NCI-H524 (cell line): ENCODE data around the gene CTXN3.
"Not testable (repeated sequence)": the region's sequence is repeated elsewhere in the genome, so short reads cannot be mapped to it uniquely, and the experiment has no call there.

Experiments
- DNase-seq, 2 experiments: peaks; one replicate each; lab custom pipeline; 2025; lab: John Stamatoyannopoulos, UW

CTXN3 gene

DNA sequence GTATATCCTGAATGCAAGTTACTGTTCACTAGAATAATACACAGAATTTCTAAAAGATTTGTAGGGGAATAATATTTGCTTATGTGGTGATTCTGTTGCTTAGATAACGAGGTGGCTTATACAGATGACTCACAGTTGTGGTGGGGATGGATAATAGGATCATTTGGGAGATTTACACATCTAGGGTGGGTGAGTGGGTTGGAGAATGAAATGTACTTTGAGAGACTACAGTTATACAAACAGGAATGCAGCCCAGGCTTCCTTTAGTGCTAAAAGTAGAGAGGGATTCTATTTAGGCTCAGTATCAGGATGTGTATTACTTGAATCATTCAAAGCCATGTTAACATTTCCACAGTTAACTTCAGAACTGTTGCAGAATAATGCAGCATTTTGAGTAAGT, 1.8 kb downstream of the CTXN3 start:
- peak in 1 of 2 experiments; percentile 9 for DNase-seq

DNA sequence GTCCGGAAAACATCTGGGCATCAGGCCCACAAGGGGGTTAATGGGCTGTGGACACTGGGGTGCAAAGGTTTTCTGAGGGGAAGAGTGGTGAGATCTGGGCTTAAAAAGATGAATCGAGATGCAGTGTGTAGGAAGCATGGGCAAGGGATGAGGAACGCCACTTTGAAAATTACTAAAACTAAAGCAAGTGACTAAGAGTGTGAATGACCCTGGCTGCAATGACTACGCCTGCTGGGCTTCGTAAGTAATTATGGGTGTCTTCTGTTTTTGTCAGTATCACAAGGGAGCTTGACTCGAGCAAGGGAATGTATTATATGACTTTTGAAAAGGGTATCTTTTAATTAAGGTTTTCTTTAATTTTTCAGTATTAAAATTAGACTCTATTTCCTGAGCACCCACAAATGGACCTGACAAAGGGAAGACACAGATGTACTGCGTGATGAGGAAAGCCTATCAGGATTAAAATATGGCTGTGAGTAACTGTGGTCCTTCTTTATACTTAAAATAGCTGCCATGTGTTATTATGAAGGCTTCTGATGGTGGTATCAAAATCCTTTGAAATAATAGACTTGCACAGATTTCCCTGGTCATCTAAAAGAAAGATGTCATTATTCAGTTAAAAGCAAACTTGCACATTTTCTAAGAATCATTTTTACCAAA, 4.2 kb downstream of the CTXN3 start:
- DNase-seq = no peak

DNA sequence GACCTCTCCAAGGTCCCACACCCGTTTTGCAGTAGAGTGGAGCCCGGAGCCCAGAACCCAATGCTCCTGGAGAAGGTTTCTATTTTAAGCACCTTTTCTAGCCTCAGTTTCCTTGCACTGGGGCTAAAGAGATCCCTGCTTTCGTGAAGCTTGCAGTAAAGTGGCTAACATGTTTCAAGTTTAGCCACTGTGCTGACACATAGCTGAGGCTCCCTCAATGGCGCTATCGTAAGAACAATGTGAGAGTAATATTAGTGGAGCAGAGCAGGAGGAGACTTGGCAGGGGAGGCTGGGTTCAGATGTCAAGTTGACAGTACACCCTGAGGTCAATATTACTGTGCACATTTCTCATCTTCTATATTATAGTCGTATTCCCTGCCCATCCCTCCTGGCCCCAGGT, 7.9 kb downstream of the CTXN3 start:
- no peak for DNase-seq

DNA sequence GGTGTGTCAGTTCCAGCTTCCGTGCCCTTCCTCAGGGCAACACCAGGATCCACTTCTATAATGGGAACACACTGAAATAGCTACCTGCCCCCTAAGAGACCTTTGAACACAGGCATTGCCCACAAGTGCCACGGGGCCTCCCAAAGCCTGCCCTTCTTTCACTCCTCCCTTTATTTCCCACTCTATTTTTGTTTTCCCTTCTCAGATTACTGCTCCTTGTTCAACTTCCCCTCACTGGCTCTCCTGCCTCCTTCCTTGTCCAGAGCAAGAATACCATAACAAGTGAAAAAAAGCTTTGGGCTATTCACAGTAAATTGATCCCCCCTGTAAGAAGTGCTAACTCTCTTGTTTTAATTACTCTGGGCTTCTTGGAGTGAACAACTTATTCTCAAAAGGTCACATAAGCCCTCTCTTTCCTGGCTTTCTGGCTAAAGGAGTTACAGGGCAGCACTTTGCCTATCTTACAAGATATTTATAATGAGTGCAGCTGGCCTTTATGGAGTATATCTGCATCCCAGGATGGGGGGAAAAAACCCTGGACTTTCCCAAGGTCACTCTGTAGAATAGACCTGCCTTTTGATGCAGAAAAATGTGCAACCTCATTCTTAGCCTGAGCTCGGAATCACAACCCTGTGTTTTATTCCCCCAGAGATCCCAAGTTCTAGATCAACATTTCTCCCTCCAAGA, 11.3 kb downstream of the CTXN3 start:
- no peak for DNase-seq

DNA sequence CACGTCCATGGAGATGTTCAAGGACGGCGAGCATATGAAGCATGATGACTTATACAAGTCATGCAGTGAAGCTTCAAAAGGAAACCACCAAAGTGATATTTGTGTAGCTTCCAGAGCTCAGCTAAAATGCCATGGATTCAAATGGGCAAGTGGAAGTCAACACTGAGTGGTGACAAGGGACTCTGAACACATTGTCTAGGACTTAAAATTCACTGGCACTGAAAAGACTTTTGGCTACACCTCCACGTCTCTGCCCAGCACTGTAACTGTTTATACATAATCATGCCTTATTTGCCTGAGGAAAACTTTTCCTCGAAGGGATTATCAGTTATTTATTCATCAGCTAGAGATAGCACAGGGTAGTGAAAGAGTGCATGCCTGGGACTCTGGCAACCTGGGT, 15.2 kb downstream of the CTXN3 start:
- DNase-seq = no peak

DNA sequence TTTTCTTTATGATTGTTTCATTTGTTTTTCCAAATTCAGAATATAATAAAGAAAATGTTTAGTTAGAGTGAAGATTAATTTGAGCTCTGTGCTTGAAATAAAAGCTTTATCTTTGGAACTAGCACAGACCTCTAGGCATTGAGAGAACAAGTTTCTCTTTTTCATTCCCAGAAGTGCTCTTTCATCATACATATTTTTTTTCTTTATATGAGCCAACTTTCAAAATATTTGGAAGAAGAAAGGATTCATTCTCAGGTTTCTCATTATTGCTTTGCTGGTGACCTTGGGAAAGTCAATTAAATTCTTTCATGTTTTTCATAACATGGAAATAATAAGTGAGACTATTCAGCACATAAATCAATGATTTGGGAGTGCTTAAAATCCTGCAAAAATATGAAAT, 16.8 kb downstream of the CTXN3 start:
- no peak for DNase-seq

DNA sequence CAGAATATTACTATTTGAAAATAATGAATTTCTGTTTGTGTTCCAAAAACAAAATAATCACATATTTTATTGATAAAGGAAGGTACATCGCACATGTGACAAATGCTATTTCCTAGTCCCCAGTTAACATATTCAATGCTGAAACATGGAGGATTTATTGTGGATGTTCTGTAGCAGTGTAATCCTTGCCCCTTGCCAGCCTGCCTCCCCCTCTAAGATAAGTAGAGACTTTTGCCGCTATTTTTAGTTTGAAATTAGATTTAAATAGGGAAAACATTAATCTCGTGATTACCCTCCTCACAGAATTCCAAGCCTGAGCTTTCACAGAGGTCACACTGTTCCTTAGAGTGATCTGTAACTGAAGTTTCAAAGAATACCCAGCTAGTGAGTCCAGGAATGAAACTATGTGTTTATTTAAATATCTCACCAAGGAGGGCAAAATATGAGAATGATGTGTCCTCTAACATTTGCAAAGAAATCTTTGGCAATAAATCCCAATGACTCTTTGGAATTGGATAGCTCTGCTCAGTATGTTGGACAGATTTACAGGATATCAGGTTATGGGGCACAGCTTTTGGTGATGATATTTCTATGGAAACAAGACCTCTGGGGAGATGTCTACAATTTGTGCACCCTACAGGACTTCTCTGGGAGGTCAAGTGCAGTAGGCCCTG, 17.3 kb downstream of the CTXN3 start:
- peak in 1 of 2 experiments; percentile 4 for DNase-seq

DNA sequence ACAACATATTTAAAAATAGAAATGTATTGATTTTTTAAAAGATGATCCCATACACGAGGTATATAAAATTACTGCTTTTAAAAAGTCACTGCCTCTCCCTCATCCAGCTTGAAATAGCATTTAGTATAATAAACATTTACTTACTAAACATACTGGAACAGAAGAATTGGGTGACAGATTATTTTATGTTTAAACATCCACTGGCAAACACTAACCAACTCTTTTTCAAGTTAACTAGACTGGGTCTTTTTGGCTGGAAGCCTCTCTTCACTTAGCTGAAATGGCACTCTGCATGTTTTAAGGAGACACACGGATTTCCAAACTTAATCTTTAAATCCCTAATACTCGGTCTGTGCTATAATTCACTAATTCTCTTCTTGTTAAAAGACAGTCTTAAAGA, 19.0 kb downstream of the CTXN3 start:
- peak in 1 of 2 experiments; percentile 12 for DNase-seq

DNA sequence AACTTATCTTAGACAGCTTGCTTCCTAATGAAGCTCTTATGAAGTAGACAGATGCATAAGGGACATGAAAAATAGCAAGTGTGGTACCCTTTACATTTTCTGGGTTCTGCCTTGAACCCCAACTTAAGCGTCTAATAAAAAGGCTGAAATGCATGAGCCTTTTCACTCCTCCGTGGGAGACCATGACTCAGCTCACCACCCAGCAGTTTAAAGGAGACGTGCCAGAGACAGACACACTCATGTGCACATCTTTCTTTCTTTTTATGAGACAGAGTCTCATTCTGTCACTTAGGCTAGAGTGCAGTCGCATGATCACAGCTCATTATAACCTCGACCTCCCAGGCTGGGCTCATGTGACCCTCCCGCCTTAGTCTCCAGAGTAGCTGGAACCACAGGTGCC, 22.3 kb downstream of the CTXN3 start:
- DNase-seq = no peak

DNA sequence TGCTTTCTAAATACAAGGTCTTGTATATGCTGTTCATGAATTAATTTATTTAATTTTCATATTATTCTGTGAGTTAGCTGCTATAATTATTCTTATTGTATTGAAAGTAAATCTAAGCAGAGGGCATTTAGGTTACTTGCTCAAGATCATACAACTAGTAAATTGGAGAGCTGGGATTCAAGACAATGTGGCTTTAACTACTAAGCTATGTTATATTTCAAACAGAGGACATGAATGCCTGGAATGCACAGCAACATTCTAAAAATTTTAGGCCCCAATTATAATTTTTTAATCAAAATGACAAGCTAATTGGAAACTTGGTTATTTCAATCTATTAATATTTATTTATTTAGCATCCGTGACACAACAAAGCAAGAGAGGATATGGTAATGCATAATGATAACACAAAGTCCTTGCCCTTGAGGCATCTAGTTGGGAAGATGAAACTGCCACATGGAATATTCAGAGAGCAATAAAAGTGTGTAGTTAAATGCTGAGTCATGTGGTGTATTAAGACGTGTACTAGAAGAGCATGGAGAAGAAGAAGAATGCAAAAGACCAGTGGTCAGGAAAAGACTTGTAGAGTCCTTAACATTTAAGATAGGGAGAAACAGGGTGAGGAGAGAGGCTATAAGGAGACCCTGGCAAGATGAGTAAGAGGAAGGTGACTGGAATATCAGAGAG, 24.4 kb downstream of the CTXN3 start:
- DNase-seq = no peak

DNA sequence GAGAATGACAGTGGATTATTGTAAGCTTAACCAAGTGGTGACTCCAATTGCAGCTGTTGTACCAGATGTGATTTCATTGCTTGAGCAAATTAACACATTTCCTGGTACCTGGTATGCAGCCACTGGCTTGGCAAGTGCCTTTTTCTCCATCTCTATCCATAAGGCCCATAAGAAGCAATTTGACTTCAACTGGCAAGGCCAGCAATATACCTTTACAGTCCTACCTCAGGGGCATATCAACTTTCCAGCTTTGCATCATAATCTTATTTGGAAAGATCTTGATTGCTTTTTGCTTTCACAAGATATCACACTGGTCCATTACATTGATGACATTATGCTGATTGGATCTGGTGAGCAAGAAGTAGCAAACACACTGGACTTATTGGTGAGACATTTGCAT, 28.1 kb downstream of the CTXN3 start:
- peak; percentile 36 to 74 for DNase-seq

DNA sequence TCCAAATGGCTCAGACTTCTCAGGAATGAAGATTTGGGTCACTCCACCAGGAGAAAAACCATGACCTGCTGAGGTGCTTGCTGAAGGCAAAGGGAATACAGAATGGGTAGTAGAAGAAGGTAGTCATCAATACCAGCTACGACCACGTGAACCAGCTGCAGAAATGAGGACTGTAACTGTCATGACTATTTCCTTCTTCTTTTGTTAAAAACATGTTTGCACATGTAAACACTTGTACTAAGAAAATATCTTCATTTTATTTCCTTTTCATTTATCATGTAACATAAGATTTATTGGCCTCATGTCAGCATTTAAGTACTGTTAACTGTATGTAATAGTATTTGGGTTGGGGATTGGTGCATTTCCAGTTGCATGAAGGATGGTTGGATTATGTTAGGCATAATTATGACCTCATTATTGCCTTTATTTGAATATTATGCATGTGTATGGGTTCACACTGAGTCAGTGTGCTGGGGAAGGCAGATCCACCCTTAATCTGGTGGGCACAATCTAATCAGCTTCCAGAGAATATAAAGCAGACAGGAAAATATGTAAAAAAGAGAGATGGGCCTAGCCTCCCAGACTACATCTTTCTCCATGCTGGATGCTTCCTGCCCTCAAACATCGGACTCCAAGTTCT, 30.9 kb downstream of the CTXN3 start:
- not testable (repeated sequence) for DNase-seq

DNA sequence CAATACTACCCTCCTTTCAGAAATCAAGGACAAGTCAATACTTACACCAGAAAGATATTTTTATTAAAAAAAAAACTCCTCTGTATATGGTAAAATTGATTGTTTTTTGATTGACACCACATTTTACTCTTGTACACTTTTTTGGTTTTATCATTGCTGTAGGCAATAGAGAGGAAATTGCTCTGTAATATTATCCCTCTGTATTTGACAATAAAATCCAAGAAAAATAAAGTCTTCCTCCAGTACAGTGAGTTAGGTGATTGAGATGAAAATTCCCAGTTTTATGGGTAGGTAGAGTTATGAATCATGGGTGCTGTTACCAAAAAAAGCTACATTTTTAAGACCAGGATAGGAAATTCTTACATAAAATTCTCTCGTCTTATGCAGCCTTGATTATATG, 31.7 kb downstream of the CTXN3 start:
- DNase-seq = no peak

DNA sequence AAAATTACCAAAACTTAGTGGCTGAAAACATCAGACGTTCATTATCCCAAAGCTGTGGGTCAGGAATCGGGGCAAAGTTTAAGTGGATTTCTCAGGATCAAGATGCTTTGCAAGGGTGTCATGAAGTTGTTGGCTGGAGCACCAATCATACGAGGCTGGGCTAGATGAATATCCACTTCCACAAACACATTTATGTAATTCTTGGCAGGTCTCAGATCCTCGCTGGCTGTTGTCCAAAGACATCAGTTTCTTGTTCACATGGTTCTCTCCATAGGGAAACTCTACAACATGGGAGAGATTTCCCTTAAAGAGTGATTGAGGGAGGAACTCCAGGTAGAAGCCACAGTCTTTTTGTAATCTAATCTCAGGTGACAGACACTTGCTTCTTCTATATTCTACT, 34.1 kb downstream of the CTXN3 start:
- no peak for DNase-seq

DNA sequence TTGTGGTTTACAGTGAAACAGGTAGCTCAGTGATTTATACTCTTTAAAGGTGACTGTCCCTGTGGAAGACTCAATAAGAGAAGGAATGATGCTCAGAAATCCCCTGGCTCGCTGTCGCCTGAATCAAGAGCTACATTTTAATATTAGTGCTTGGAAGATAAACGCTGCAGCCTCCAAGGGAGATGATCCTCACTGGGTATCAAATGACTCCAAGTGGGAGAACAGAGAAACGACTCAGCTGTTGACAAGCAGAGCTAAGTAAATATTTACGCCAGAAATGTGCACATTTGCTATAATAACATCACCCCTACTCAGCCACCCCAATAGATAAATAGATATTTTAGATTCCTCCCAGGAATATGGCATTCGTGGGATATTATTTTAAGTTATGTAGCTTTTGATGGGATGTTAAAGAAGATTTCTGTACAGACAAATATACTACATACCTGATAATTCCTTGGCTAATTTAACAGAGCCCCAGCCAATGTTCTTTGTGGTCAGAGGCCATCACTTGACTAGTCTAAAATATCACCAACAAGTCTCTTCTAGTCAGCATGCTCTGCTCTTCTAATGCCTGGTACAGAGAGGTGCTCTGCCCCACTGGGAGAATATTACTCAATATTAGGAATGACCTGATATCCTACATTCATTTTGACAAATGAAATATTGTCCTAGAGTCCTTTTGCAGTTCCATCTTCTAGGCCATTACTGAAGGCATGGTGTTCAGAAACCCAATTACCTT, 36.0 kb downstream of the CTXN3 start:
- DNase-seq = no peak

DNA sequence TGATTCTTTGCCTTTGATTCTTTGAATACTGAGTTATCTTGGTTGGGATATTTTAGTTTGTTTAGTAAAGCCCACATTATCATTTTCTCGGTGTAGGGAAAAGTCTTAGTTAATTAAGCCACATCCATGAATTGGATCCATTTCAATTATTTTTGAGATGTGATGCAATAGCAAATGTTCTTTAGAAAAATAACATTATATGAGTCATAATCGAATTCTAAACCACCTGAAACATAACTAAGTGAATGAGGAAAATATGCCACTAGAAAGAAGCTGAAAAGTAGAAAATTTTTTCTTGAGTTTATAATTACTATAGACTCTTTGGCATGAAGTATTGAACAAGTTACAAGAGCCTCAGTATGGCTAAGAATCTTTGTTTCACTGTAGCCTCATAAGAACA, 36.8 kb downstream of the CTXN3 start:
- no peak for DNase-seq

DNA sequence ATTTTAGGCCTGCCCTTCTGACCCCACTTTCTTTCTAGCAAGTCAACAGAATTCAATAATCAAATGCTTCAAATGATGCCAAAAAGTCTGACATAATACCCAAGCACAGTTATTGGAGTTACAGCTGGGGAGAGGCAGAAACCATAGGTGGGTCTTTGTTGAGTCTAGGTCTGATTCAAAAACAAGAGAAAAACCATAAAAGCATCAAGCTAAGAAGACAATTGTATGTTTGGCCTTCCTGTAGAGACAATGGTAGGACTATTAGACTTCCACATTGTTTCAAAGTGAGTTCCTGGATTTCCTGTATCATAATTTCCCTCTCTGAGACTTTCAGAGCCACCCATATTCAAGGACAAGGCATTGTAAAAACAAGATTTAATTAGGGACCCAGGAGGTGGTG, 37.5 kb downstream of the CTXN3 start:
- no peak for DNase-seq

DNA sequence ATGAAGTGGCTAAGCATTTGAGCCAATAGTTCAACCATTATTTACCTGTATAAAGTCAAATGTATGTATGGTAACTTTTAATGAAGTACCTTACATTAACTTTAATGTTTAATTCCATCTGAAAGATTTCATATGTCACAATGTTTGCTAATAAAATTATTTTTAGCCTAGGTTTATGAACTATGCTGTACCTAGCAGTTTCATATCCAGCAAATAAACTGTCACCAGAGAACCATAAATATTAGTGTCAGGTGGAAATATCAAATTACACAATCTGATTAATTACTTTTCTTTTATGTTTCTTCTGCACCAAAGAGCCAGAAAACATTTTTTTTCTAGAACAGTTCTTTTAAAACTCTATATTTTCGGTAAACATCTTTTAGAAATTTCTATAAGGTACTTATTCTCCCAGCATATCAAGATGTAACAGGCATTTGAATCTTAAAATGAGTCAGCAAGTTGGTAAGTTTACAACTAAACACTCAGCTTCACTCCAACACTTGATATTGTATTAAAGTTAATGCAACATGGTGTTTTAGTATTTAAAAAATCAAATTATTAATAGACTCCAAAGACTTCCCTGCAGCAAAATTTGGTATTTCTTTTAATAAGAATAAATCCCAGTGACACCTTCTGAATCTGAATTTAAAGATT, 45.8 kb downstream of the CTXN3 start:
- DNase-seq = peak in 1 of 2 experiments; percentile 18

DNA sequence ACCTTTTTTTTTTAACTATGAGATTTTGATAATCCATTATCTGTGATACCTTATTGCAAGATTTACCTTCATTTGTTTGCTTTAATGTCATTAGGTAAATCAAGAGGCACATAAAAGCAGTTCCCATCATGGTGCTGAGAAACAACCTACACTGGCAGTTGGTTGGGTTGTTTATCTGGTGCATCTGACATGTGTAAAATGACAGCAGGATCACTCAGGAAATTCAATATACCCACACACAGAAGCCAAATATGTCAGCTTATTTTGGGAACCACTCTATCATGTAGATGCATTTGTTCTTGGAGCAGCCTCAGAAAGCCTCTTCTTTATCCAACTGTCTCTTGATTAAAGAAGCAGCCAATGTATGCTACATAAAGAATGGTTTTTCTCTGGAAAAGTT, 46.5 kb downstream of the CTXN3 start:
- peak in 1 of 2 experiments; percentile 75 for DNase-seq

DNA sequence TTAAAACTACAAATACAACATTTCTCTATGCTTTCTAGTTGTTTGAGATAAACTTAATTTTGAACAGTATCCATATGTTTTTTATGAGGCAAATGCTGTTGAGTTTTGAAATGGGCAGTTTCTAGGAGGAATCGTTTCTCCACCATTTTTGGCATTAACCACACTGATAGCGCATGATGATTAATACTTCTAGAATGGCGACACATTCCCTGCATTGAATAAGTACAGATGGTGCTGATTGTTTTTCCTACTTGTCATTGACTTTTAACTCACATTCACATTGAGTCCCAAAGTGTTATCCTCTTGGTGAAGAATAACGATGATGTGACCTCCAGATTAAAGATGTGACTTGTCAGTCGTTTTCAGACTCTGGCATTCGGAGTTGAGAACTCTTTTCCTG, 47.8 kb downstream of the CTXN3 start:
- DNase-seq = no peak
